ENCODE results near the gene MRM2. TPM values are rescaled to one million over a fixed set of nuclear protein-coding genes. Genes with fewer than 3 reads are reported as not detected.

The MRM2 gene
- total RNA-seq, 1 donor from 2014 or later = 12.2 TPM

DNA sequence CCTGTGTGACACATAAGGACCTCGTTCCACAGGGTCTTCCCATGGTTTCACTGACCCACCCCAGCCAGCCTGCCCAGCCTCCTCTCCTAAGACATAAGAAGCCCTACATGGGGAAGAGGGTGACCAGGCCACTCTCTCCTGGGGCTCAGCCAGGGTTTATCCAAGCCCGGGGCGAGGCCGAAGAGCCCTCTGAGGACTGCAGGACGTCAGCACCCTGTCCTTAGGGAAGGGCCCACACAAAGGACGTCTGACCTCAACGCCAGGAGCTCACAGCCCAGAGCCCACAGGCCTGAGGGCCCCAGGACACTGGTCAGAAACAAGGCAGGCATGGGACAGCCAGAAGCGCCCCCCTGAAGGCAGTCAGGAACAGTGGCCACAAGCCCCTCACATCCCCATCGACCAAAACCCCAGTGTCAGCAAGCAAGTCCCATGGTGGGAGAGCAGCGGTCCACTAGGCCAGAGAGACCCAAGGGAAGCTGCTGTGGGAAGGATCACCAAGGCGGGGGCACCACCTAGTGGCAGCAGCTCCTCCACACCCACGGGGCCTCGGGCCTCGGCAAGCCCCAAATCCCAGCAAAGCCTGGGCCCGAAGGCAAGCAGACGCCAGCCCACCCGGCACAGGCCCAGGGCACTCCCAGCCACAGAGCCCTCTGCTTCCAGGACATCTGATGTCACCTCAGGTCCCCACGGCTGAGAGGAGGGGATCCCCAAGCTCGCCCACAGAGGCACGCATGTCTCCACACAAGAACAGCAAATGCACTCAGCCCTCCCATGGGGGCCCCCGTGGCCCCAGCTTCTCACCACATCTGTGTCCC lies 32.7 kb downstream of the MRM2 start:
- ATAC-seq (peak; percentile 91), DNase-seq (ENCODE audit: low spot score) (peak; percentile 58)

DNA sequence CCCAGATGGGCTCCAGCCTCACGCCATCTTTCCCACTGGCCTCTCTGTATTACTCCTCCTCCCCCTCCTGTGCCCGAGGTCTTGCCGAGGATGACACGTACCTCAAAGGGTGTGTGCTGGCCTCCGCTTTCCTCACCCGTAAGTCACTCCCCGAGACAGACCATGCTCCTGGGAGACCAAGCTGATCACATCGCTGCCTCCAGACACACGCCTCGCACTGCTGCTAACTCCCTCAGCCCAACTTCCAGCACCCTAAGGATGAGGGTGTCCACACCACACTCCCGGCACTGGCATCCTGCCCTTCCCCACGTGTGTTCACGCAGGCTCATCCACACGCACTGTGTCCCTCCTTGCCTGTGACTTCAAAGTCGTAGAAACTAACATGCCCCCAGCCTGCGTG lies 33.3 kb downstream of the MRM2 start:
- ATAC-seq (no peak), DNase-seq (ENCODE audit: low spot score) (no peak)

DNA sequence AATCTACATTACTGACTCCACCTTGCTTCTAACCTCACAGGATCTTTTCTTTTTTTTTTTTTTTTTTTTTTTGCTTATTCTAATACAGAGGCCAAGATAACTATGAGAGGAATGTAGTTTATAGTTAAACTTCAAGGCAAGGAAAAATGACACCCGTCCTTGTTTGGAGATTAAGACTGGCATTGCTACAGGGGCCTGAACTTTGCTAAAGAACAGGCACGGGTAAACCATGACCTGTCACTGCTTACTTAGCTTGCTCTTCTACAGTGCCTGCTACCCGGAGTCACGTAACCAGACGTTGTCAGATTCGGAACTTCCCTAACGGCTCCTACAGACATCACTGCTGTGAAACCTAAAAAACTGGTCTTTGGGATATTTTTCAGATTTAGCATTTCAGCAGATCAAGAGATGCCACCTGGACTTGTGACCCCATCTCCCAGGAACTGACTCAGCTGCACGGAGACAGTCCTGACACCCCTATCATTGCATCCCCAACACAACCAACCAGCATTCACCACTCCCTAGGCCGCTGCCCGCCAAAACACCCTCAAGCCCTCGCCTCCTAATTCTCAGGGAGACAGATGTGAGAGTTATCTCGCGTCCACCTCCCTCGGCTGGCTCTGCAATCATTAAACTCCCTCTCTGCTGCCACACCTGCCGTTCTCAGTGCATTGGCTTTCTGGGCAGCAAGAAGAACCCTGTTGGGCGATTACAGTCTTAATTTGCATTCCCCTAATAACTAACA lies 36.8 kb downstream of the MRM2 start:
- no peak for DNase-seq (ENCODE audit: low spot score)
- no peak for ATAC-seq

DNA sequence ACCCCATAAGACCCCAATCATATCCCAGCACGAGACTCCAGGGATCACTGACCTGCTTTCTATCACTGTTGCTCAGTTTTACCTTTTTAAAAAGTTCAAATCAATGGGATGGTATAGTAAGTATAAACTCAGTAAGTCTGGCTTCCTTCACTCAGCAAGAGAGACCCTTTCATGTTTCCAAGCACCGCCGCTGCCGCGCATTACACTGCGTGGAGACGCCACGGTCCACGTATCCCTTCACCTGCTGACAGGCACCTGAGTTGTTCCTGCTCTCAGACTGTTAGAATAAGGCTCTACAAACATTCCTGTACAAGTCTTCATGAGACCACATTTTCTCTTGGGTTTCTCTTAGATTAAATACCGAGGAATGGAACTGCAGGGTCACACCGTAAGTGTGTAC lies 37.6 kb downstream of the MRM2 start:
- ATAC-seq (no peak), DNase-seq (ENCODE audit: low spot score) (no peak)

DNA sequence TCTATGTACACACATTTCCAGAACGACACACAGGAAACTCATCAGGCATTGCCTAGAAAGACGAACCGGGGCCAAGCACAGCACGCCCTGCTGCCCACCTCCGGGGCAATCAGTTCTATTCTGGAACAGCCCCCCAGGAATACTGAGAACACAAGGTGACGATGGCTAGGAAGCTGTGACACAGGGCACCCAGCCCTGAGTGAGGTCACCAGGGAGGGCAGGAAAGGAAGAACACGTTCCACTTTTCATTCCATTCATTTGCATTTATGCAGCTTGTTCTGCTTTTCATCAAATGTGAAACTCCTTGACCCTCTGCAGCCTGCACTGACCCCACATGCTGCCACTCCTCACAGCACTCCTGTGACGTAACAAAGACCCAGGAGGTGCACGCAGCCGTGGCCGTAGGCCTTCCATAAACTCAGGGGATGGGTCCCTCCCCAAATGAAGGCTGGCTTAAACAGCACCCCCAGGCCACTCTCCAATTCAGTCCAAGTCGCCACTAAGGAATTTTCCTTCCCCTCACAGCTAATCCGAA lies 38.2 kb downstream of the MRM2 start:
- DNase-seq (ENCODE audit: low spot score) (no peak), ATAC-seq (peak; percentile 24)

DNA sequence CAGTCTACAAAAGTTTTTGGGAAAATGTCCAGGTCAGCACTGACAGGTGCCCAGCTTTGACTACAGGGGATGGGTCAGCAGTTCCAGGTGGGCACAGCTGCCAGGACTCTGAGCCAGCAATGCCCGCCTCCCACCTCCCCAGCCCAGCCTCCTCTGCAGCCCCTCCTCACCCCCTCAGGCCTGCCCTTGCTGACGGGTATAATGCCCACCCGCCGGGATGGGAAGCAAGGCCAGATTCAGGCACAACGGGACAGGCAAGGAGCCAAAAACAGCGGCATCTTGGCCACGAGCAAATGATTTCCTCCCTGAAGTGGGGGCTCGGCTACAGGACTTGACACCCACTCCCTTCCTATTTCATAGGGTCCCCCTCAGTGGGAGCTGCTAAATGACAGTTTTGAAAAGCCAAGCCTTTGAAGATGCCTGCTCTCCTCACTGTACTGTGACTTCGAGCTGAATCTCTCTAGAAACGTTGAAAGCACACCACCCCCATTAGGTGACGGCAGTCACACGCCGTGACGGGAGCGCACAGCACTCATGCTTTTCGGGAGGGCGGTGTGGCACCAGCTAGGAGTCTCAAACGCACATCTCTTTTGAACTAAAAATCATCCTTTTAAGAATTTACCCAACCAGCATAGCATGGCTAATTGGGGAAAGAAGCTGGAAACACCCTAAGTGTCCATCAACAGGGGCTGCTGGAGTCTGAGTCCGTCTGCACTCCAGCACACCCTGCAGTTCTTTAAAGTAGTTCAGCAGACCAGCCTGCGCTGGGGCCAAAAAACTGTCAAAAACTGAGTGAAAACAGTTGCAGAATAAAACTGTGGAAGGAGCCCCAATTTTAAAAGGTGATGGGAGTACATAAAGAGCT lies 38.9 kb downstream of the MRM2 start:
- ATAC-seq (no peak), DNase-seq (ENCODE audit: low spot score) (no peak)

DNA sequence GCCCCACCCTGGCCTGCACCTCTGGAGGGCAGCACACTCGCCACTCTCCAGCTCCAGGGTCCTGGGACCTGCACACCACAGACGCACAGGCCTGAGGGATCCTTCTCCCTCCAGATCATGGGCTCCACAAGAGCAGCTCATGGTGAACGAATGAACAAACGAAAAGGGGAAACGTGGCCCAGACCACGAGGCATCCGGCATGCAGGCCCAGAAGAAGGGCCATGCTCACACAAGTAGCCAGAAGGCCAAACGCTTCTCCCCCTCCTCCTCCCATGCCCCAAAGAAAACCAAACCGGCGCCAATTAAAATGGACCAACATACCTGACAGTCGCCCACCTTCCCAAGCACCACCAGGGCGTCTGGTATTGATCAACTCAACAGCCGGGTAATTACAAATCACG lies 39.6 kb downstream of the MRM2 start:
- ATAC-seq = no peak
- DNase-seq (ENCODE audit: low spot score) = peak; percentile 29

DNA sequence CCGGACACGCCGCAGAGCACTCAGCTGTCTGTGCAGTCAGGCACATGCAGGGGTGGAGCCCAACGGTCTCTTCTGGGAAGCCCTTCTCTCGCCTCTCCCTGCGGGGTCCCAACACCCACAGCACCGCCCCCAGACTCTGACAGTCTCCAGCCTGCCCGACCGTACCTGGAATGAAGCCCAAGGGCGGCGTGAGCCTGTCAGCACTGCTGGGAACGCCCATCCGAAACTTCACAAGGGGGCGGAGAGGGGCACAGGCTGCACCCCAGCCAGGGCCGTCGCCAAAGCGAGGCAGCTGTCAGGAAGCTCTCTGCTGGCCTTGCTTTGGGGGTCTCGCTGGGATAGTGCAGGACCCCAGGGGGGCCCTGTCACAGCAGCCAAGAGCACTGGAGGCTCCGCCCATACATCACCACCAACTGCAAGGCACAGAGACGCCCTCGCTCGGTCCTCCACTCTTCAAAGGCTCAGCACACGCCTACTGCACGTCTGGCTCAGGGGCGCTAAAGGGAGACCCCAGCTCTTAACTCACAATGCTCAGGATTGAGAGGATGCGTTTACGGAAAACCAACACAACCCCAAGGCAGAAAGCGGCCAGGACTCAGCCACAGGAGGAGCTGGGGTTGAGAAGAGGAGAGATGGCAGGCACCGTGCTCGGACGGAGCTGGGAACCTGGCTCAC lies 40.2 kb downstream of the MRM2 start:
- DNase-seq (ENCODE audit: low spot score) (no peak), ATAC-seq (no peak)

DNA sequence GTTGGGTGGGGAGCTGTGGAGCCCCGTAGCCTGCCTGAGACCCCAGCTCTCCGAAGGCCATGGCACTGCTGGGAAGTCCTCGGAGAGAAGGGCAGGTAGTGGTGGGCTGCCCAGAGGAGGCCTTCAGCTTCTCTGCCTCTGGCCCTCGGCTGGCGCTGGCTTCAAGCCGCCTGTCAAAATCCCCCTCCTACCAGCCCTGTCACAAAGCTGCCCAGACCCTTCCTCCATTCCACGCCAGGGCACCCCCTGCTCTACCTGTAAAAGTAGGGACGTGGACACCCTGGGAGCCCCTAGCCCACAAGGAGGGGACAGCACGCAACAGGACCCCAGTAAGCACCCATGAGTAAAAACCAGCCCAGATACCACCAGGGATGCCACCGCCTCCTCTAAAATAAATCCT lies 40.9 kb downstream of the MRM2 start:
- ATAC-seq (no peak), DNase-seq (ENCODE audit: low spot score) (no peak)

DNA sequence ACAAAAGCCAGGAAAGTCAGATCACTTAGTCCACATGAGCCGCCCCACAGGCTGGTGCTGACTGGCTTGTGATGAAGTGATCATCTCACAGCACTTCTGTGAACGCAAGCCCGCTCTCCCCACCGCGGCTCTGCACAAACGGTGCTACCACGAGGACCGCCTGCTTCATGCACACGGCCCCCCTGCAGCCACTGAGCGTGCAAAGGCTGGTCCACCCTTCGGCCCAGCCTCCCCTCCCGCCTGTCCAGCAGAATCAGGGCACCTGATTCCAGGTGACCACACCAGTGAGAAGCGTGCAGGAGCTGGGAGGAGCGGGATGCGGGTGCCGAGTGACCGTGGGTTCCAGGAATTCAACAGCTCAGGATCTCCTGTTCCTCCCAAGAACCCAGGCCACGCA lies 41.4 kb downstream of the MRM2 start:
- DNase-seq (ENCODE audit: low spot score) (no peak), ATAC-seq (no peak)

DNA sequence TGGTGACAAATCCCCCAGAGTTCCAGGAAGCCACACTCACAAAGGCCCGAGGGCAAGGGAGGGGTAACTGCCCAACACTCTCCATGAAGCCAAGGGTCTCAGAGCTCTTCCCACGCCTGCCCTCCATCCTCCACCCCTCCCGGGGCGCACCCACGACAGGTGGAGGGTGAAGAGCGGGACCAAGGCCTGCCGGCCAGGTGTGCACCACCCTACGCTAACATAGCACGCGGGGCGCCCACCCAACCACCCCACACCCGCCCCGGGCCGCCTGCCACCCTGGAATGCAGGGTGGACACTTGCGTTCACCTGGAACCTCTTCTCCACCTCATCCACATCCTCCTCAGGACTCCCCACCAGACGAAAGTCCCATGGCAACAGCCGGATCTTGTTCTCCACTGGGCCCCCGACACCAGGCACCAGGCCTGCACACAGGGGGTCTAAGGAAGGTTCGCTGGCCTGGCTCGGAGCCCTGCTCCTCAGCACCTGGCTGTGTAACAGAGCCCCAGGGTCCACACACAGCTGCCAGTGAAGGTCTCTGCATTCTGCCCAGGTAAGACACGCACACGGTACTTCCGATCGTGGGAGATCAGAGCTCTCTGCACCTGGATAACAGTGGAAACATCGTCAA lies 41.9 kb downstream of the MRM2 start:
- ATAC-seq = no peak
- no peak for DNase-seq (ENCODE audit: low spot score)

DNA sequence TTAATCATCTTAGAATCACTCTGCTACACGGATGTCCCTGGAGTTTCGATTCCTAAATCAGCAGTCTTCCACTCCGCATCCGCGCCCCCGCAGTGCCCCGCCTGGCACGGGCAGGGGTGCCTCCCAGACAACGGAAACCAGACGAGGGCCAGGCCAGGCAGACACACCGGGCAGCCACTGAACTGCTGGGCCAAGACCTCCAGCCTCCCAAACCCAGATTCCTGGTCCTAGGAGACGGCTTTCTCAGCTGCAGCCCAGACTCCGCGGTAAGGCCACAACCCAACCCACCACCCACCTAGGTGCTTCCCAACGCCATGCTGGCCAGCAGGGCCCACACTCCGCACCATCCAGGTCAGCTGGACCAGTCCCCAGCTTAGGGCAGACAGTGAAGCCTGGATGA lies 42.5 kb downstream of the MRM2 start:
- DNase-seq (ENCODE audit: low spot score) (no peak), ATAC-seq (no peak)

DNA sequence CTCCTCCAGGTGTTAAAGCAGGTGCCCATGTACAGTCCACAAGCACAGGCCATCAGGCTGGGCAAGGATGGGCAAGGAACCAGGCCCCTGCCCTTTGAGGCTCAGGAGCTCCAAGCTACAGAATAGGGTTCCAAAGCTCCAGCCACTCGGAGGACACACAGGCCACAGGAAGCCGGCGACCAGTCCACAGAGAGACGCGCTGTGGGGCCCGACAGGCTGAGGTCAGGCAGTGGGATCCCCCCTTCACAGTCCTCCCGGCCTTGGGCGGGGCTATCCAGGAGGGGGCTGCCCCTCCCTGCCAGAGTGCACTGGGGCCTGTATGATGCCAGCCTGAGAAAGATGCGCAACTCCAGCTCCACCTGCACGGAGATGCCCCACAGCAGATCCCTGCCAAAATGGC lies 43.2 kb downstream of the MRM2 start:
- DNase-seq (ENCODE audit: low spot score) = no peak
- no peak for ATAC-seq

DNA sequence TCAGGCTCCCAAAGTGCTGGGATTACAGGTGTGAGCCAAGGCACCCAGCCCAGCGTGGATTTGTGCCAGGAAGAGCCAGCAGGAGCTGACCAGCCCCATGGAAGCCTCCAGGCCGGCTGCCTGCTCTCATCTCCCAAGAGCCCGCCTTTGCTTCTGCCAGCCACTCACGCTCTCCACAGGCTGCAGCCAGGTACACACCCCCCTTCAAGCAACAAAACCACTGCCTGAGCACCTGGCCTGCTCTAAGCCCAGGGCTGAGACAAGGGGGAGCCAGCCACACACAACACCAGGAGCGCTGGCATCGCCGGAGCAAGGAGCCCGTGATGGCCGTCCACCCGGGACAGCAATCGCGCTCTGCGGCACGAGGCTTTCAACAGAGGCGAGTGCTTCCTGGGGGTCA lies 43.8 kb downstream of the MRM2 start:
- ATAC-seq (peak; percentile 38), DNase-seq (ENCODE audit: low spot score) (no peak)

DNA sequence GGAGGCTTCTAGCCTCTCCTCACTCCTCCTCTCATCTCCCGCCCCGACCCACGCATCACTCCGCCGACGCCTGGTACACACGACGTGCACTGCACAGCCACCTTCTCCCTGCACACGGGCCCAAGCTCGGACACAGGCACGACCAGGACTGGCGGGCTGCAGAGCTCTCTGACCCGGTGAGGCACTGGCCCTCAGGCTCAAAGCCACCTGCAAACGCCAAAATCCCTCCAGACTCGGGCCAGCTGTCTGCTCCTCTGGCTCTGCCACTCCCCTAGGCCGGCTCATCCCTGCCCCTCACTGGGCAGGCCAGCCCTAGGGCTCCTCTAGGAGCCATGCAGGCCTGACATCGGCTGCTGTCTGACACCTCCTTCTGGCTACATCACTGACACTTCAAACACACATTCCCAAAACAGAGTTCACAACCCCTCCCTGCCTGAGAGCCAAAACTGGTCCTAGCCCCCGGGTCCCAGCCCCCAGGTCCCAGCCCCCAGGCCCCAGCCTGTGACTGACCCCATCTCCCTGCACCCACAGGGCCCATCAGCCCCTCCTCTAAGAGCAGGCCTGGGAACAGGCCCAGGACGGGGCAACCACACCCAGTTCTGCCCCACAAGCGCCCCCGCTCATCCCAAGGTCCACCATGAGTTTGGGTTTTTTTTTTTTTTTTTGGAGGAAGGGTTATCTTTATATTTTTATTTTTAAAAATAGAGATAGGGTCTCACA lies 44.4 kb downstream of the MRM2 start:
- ATAC-seq (no peak), DNase-seq (ENCODE audit: low spot score) (no peak)

DNA sequence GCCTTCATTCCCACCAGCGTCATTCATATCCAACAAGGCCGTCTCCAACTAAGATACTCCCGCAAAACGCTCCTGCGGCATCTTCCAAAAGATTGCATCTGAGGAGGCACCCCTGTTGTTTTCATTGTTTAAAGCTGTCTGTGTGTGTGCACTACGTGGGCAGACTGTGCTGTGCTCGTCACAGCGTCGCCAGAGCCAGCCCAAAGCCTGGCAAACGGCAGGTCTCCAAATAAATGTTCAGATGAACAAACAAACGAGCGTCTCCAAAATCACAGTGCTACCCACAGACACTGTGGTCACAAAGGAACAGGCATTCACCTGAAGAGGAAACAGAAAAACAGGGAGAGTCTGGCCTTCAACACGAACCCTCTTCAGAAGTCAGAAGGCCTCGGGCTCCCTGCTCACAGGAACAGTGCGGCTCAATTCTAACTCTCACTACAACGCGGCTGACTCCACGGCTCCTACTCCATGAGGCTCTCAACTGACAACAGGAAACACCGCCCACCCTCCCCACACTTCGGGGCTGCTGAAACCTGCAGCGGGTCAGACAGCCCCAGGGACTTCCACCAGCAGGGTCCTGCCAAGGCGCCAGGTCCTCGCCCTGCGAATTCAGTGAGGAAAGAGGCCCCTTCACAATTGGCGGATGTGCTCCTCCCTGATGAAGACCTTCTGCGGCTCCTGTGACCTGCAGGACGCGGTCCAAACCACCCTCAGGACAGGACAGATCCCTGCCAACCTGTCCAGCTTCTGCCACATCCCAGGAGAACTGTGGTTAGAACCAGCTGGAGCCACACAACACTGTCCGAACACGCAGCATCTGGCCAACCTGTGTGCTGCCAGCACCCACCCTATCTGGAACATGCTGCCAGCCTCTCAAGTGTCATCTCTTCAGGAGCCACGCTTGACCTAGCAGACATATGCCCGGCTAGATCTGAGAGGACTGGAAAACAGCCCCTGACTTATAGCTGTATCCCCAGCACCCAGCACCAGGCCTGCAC lies 45.3 kb downstream of the MRM2 start:
- ATAC-seq (no peak), DNase-seq (ENCODE audit: low spot score) (no peak)

DNA sequence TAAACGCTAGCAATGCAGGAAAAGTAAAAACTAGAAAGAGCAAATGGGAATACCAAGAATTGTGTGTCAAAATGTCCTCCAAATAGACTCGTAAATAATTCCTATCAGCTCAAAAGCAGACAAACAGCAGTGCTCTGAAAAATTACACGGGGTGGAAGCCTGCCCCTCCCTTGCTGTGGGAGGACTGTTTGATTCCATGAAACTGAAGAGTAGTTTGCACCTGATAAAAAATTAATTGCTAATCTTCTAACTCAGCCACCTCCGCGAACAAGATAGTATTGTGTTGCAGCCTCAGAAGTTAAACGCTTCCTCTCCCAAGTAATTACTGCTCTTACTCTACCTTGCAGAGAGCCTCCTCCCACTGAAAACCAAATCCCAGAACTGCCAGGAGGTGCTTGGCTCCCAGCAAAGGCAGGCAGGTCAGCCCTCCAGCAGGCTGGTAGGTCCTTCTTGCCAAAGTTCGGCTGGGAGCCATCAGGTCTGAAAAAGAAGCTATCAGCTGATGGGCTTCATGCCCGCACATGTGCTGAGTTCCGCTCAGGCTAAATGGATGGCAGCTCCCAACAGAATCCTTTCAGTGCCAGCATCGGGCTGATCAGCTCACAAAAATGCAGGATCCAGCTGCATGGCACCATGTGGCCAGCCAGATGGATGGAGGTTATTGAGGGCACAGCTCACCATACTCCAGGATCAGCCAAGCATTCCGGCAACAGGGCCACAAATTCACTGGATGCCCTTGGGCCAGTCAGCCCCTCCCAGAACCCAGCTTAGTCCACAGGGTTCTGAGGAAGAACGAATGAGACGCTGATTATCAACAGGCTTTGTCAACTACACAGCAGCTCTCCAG lies 46.4 kb downstream of the MRM2 start:
- DNase-seq (ENCODE audit: low spot score) (no peak), ATAC-seq (no peak)
